Smooth muscle cell (in vitro differentiated cells): ENCODE measurements around the gene LORICRIN. TPM values are rescaled to one million over a fixed set of nuclear protein-coding genes. Genes with fewer than 3 reads are reported as not detected.
"Not testable (repeated sequence)": the region's sequence is repeated elsewhere in the genome, so short reads cannot be mapped to it uniquely, and the experiment has no call there.

ENCODE experiments used
- DNase-seq: peaks from one replicate; lab custom pipeline; 2025; ENCODE audit not compliant: unreplicated experiment; lab: John Stamatoyannopoulos, UW
- H2AFZ ChIP-seq: fragments of 200-600 bp; sonication (generic); 2 replicates; pipeline ENCODE4 v1.6.0; 2016; ENCODE audit warnings: antibody characterized with exemption, low read depth, mild to moderate bottlenecking
- H3F3A ChIP-seq: fragments of 200-600 bp; sonication (generic); 2 replicates; pipeline ENCODE4 v1.6.0; 2017; ENCODE audit warnings: antibody characterized with exemption, low read depth
- H3K27ac ChIP-seq: fragments of 200-600 bp; sonication (generic); 2 replicates; pipeline ENCODE4 v1.5.1; 2016; ENCODE audit warnings: low read depth, mild to moderate bottlenecking
- H3K27me3 ChIP-seq: fragments of 200-600 bp; sonication (generic); 2 replicates; pipeline ENCODE4 v1.6.1; 2016; ENCODE audit warnings: low read depth, mild to moderate bottlenecking
- H3K36me3 ChIP-seq: fragments of 200-600 bp; sonication (generic); 2 replicates; pipeline ENCODE4 v1.5.1; 2016; ENCODE audit warnings: low read depth
- H3K4me1 ChIP-seq: fragments of 200-600 bp; sonication (generic); 2 replicates; pipeline ENCODE4 v1.5.1; 2016; ENCODE audit warnings: low read depth
- H3K4me2 ChIP-seq: fragments of 200-600 bp; sonication (generic); 2 replicates; pipeline ENCODE4 v1.6.0; 2016; ENCODE audit warnings: mild to moderate bottlenecking
- H3K4me3 ChIP-seq: fragments of 200-600 bp; sonication (generic); 2 replicates; pipeline ENCODE4 v1.5.1; 2016; ENCODE audit warnings: mild to moderate bottlenecking
- H3K79me2 ChIP-seq: fragments of 200-600 bp; sonication (generic); 2 replicates; pipeline ENCODE4 v1.6.0; 2016; ENCODE audit warnings: low read depth, mild to moderate bottlenecking
- H3K9ac ChIP-seq: fragments of 200-600 bp; sonication (generic); 2 replicates; pipeline ENCODE4 v1.6.0; 2016; ENCODE audit warnings: low read depth
- H3K9me3 ChIP-seq: fragments of 200-600 bp; sonication (generic); replicated peaks from 2 replicates; pipeline ENCODE4 v1.5.1; 2016; ENCODE audit warnings: low read depth
- H4K20me1 ChIP-seq: fragments of 200-600 bp; sonication (generic); 2 replicates; pipeline ENCODE4 v1.6.0; 2016; ENCODE audit warnings: low read depth
- WGBS: methylation state at CpG from one replicate; pipeline ENCODE4 v1.1.7; 2016; ENCODE audit warnings: low lambda C conversion rate; 5-methylcytosine and 5-hydroxymethylcytosine counted together
- polyA plus RNA-seq: library from polyadenylated mRNA; unstranded; fragments of >200 nt; fragmentation: Nextera tagmentation; extraction: Ambion mirVana; gene quantifications from 2 replicates; pipeline ENCODE4 v1.2.1, GENCODE V29; 2016
- total RNA-seq: library from RNA; depleted of rRNA; stranded (reverse); fragments of >200 nt; gene quantifications from 2 replicates; pipeline ENCODE4 v1.2.3, GENCODE V29; 2014
- TF ChIP-seq, protein P1 (sequence below): fragments of 200-600 bp; sonication (generic); IDR thresholded peaks from 2 replicates; pipeline ENCODE4 v1.5.1; 2017; ENCODE audit warnings: borderline replicate concordance, mild to moderate bottlenecking, antibody characterized with exemption; ENCODE audit not compliant: insufficient read depth, poor library complexity, severe bottlenecking

Gene LORICRIN
- total and polyA plus RNA-seq, 2 experiments from 2014 or later, result not detected

DNA sequence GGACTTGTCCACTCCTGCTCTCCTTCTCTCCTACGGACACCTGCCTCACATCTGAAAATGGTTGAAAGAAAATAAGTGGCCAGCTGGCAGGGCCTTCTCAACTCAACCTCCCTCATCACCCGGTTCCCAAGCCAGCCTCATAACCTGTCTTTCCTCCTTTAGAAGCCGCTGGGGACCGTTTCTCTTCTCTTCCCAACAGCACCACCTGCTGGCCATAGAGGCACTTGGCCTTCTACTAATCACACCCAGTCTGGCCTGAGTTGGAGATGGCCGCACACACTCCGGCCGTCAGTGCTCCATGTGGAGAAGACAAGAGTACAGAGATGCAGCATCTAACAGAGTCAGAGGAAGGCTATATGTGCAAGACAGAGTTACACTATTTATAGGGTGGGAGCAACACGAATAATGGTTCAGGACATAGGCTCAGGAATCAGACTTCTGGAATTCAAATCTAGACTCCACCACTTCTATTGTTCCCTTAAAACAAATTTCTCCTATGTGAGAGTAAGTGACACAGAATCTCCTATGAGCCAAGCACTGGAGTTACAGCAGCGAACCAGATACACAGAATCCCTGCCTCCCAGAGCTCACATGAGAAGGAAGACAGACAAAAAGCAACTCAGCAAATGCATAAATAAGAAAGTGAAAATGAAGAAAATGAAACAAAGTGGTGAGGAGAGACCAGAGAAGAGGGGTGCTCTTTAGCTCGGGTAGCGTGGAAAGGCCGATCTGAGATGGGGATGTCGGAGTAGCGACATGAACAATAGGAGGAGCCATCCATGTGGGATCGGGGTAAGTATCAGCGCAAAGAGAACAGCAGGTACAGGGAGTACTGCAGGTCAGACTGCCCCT lies 36.2 kb upstream of the LORICRIN start:
- not testable (repeated sequence) for H3K27me3 ChIP-seq, H3K4me2 ChIP-seq, H3K9ac ChIP-seq, H2AFZ ChIP-seq, H4K20me1 ChIP-seq, H3K4me1 ChIP-seq, H3K36me3 ChIP-seq, H3F3A ChIP-seq, H3K4me3 ChIP-seq, H3K79me2 ChIP-seq, DNase-seq, H3K27ac ChIP-seq, H3K9me3 ChIP-seq
- 59% methylated on average over 16 of the region's 16 CpGs for WGBS
- TF ChIP-seq, protein P1, sequence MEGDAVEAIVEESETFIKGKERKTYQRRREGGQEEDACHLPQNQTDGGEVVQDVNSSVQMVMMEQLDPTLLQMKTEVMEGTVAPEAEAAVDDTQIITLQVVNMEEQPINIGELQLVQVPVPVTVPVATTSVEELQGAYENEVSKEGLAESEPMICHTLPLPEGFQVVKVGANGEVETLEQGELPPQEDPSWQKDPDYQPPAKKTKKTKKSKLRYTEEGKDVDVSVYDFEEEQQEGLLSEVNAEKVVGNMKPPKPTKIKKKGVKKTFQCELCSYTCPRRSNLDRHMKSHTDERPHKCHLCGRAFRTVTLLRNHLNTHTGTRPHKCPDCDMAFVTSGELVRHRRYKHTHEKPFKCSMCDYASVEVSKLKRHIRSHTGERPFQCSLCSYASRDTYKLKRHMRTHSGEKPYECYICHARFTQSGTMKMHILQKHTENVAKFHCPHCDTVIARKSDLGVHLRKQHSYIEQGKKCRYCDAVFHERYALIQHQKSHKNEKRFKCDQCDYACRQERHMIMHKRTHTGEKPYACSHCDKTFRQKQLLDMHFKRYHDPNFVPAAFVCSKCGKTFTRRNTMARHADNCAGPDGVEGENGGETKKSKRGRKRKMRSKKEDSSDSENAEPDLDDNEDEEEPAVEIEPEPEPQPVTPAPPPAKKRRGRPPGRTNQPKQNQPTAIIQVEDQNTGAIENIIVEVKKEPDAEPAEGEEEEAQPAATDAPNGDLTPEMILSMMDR, result peak; percentile 49

DNA sequence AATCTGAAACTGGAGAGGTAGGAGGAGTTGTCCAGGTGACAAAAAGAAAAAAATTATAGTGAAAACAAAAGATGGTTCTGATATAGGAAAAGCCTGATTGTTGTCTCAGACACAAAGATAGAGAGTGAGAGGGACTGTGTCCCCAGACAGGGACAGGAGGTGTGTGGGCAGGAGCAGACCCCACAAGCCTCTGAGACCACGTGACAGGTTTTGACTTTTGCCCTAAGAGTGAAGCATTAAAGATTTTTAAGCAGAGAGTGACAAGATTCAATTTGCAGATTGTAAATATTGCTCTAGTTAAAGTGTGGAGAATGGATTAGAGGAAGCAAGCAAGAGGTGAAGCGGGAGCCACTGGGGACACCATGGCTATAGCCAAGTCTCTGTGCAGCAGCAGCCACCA lies 31.7 kb upstream of the LORICRIN start:
- no peak overlapping the region for H3K27ac ChIP-seq

DNA sequence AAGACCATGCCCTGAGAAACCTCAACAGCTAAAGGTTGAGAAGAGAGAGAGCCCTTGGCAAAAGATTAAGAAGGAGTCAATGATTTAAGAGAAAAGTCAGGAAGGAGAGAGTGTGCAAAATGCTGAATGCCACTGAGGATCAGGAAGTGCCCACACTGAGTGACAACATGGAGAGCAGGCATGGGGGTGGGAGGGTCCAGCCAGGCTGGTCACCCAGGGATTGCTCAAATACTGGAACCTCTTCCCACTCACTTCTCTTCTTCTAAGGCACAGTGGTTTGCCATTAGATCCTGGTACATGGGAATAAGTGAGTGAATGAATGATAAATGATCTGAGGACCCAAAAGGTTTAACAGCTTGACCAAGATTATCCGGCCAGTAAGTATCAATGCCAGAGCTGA lies 31.0 kb upstream of the LORICRIN start:
- Histone ChIP-seq H3K4me1 (no peaks in the 10 kb centered on the region), H3F3A (no peaks in the 10 kb centered on the region), H2AFZ (no peak overlapping the region), H4K20me1 (no peaks in the 10 kb centered on the region), H3K4me3 (no peak overlapping the region), H3K9ac (no peak overlapping the region), H3K27me3 (no peaks in the 10 kb centered on the region), H3K9me3 (no peaks in the 10 kb centered on the region), H3K36me3 (no peaks in the 10 kb centered on the region), H3K79me2 (no peaks in the 10 kb centered on the region), H3K4me2 (no peak overlapping the region), H3K27ac (no peak overlapping the region)
- no peak for DNase-seq
- TF ChIP-seq, protein P1, result no peak
- 84% methylated on average over 1 of the region's 1 CpG for WGBS

More for the DNA sequence above, 31.7 kb upstream of the LORICRIN start:
- H3K27me3 ChIP-seq, result no peaks in the 10 kb centered on the region
- no peaks in the 10 kb centered on the region for H3K9me3 ChIP-seq
- no peaks in the 10 kb centered on the region for H3K4me1 ChIP-seq
- H2AFZ ChIP-seq, result no peak overlapping the region
- H3F3A ChIP-seq, result no peaks in the 10 kb centered on the region
- H3K36me3 ChIP-seq, result no peaks in the 10 kb centered on the region
- WGBS, result 66% methylated on average over 2 of the region's 2 CpGs
- TF ChIP-seq, protein P1, result no peak
- no peak overlapping the region for H3K9ac ChIP-seq
- H3K79me2 ChIP-seq, result no peaks in the 10 kb centered on the region
- no peak overlapping the region for H3K4me3 ChIP-seq
- no peak for DNase-seq
- no peaks in the 10 kb centered on the region for H4K20me1 ChIP-seq
- no peak overlapping the region for H3K4me2 ChIP-seq
